Endothelial cell of umbilical vein (primary cell): ENCODE measurements around the gene INMT.

Experiments used
- EZH2 ChIP-seq: IDR thresholded peaks from 2 replicates; pipeline ENCODE4 v1.6.1; 2012; ENCODE audit warnings: borderline replicate concordance, low read depth, mild to moderate bottlenecking, moderate library complexity, low read length, inconsistent platforms; ENCODE audit not compliant: severe bottlenecking
- FOS ChIP-seq: IDR thresholded peaks from 2 replicates; pipeline ENCODE4 v1.6.1; 2011; ENCODE audit warnings: mild to moderate bottlenecking, low read length, moderate library complexity, borderline replicate concordance; ENCODE audit not compliant: insufficient read depth
- GATA2 ChIP-seq: IDR thresholded peaks from 2 replicates; pipeline ENCODE4 v1.7.0; 2011; ENCODE audit warnings: low read depth, mild to moderate bottlenecking, moderate library complexity, mixed read lengths, low read length; ENCODE audit not compliant: insufficient read length, insufficient read depth
- JUN ChIP-seq: IDR thresholded peaks from 2 replicates; pipeline ENCODE4 v1.6.1; 2011; ENCODE audit warnings: borderline replicate concordance, low read depth; ENCODE audit not compliant: insufficient read length, insufficient read depth
- MYC ChIP-seq: IDR thresholded peaks from one replicate; pipeline ENCODE4 v1.6.1; 2011; ENCODE audit warnings: mild to moderate bottlenecking, low read depth, low read length
- POLR2A ChIP-seq: IDR thresholded peaks from 2 replicates; pipeline ENCODE4 v1.6.1; 2012; ENCODE audit warnings: low read depth, mild to moderate bottlenecking, control low read depth, low read length
- POLR2AphosphoS5 ChIP-seq: IDR thresholded peaks from 2 replicates; pipeline ENCODE4 v1.6.1; 2012; ENCODE audit warnings: low read depth, mild to moderate bottlenecking, control low read depth, low read length, moderate library complexity; ENCODE audit not compliant: insufficient read depth
- TF ChIP-seq, protein P1 (sequence below), 2 donors: IDR thresholded peaks; 1 replicate in 1 of 2; 2 replicates in 1 of 2; pipeline ENCODE4 v1.5.1; 2011; ENCODE audit warnings: low read length in 2 of 2, mild to moderate bottlenecking in 2 of 2, moderate library complexity in 2 of 2, control low read depth in 1 of 2, inconsistent platforms in 1 of 2, low read depth in 1 of 2; ENCODE audit not compliant: insufficient read depth in 1 of 2; ENCODE audit errors: extremely low read depth in 1 of 2
- TF ChIP-seq, protein P2 (sequence below): IDR thresholded peaks from 2 replicates; pipeline ENCODE4 v1.6.1; 2011; ENCODE audit not compliant: insufficient read depth, insufficient read length

DNA sequence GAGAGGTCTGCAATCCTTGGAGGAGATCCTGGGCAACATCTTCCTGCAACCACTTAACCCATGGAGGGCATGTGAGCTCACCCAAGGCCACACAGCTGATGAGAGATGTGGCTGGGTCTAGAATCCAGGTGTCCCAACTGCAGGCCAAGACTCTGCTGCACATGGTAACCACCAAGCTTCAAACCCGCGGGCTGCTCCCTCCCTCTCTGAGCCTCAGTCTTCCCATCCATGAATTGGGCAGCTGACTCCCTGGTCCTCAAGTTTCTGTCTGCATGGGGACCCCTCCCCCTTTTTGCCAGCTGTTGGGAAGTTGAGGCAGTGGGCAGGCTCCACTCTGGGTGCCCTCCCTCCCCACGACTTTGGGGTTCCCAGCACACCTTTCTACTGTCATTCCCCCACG lies 20.9 kb upstream of the INMT start:
- TF ChIP-seq POLR2AphosphoS5 (no peak), EZH2 (no peak), POLR2A (no peak), FOS (no peak), MYC (no peak), JUN (no peak), GATA2 (no peak)
- TF ChIP-seq, protein P1, sequence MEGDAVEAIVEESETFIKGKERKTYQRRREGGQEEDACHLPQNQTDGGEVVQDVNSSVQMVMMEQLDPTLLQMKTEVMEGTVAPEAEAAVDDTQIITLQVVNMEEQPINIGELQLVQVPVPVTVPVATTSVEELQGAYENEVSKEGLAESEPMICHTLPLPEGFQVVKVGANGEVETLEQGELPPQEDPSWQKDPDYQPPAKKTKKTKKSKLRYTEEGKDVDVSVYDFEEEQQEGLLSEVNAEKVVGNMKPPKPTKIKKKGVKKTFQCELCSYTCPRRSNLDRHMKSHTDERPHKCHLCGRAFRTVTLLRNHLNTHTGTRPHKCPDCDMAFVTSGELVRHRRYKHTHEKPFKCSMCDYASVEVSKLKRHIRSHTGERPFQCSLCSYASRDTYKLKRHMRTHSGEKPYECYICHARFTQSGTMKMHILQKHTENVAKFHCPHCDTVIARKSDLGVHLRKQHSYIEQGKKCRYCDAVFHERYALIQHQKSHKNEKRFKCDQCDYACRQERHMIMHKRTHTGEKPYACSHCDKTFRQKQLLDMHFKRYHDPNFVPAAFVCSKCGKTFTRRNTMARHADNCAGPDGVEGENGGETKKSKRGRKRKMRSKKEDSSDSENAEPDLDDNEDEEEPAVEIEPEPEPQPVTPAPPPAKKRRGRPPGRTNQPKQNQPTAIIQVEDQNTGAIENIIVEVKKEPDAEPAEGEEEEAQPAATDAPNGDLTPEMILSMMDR (IDR thresholded peaks at IDR 0.05; ENCODE audit: extremely low read depth in 1 of 2, insufficient read depth in 1 of 2, low read depth in 1 of 2, low read length in 2 of 2) = no peak
- TF ChIP-seq, protein P2, sequence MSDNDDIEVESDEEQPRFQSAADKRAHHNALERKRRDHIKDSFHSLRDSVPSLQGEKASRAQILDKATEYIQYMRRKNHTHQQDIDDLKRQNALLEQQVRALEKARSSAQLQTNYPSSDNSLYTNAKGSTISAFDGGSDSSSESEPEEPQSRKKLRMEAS = no peak
